ENCODE results near the gene CCSER1.

CCSER1 gene

DNA sequence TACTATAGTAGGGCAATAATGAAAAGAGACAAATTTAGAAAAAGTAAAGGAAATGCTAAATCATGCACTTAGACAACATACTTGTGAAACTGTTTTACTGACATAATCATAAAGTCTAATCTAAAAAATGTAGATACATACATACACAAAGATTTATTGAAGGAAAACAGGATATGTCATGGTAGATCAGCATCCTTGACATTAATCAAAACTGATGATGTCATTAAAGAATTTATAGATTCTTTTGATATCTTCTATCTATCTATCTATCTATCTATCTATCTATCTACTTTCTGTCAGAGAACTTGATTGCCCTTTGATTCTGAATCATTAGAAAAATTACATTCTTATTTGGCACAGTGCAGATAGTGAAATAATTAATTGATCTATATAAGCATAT is 311.3 kb downstream of the CCSER1 start:
- H3K4me3 ChIP-seq (ENCODE audit: extremely low read depth, insufficient read depth, low read length, poor library complexity, severe bottlenecking) = no peak overlapping the region
- no peaks in the 10 kb centered on the region for H3K4me1 ChIP-seq (ENCODE audit: control insufficient read depth, insufficient read depth, low read length, poor library complexity, severe bottlenecking)
- no peaks in the 10 kb centered on the region for H3K9me3 ChIP-seq (ENCODE audit: control insufficient read depth, low read length)

GRCh38 chr4:90441770-90442169 is 314.6 kb downstream of the CCSER1 start:
- H3K36me3 ChIP-seq (ENCODE audit: control insufficient read depth, insufficient read depth, low read length) = no peaks in the 10 kb centered on the region
- no peaks in the 10 kb centered on the region for H3K9me3 ChIP-seq (ENCODE audit: control insufficient read depth, low read length)
- 100% methylated on average over 1 of the region's 2 CpGs; no CpG with 5 or more reads in 1 of the 2 experiments for WGBS, 2 experiments (ENCODE audit: insufficient coverage in 2 of 2)
- no peak overlapping the region for H3K27ac ChIP-seq (ENCODE audit: low read depth, low read length, severe bottlenecking)
- no peak overlapping the region for H3K4me3 ChIP-seq (ENCODE audit: extremely low read depth, insufficient read depth, low read length, poor library complexity, severe bottlenecking)
- H3K4me1 ChIP-seq (ENCODE audit: control insufficient read depth, insufficient read depth, low read length, poor library complexity, severe bottlenecking) = no peaks in the 10 kb centered on the region

More for the DNA sequence above, 311.3 kb downstream of the CCSER1 start:
- Histone ChIP-seq H3K36me3 (ENCODE audit: control insufficient read depth, insufficient read depth, low read length) (no peaks in the 10 kb centered on the region), H3K27ac (ENCODE audit: low read depth, low read length, severe bottlenecking) (no peak overlapping the region)

DNA sequence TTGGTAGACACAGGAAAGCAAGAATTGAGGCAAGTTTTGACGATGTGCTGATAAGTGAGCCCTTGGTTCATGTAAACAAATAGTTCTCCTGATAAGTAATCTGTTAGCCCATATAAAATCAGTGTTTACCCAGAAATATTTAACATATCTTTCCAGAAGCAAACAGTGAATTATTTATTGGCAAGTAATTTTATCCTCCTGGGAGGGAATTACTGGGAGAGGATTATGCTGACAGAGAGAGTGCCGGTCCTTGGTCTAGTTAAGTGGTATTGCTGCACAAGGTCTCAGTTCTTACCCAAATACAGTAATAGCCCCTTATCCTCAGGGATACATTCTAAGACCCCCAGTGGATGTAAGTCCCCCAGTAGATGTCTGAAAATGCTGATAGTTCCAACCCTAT is 315.4 kb downstream of the CCSER1 start:
- WGBS, 2 experiments (ENCODE audit: insufficient coverage in 2 of 2) = no CpG with 5 or more reads among the region's 2 CpGs
- Histone ChIP-seq H3K4me3 (ENCODE audit: extremely low read depth, insufficient read depth, low read length, poor library complexity, severe bottlenecking) (no peak overlapping the region), H3K9me3 (ENCODE audit: control insufficient read depth, low read length) (no peaks in the 10 kb centered on the region), H3K27ac (ENCODE audit: low read depth, low read length, severe bottlenecking) (no peak overlapping the region), H3K36me3 (ENCODE audit: control insufficient read depth, insufficient read depth, low read length) (no peaks in the 10 kb centered on the region), H3K4me1 (ENCODE audit: control insufficient read depth, insufficient read depth, low read length, poor library complexity, severe bottlenecking) (no peaks in the 10 kb centered on the region)

GRCh38 chr4:90443231-90443630 is 316.0 kb downstream of the CCSER1 start:
- Histone ChIP-seq H3K36me3 (ENCODE audit: control insufficient read depth, insufficient read depth, low read length) (no peaks in the 10 kb centered on the region), H3K4me3 (ENCODE audit: extremely low read depth, insufficient read depth, low read length, poor library complexity, severe bottlenecking) (no peak overlapping the region), H3K27ac (ENCODE audit: low read depth, low read length, severe bottlenecking) (no peak overlapping the region), H3K4me1 (ENCODE audit: control insufficient read depth, insufficient read depth, low read length, poor library complexity, severe bottlenecking) (no peaks in the 10 kb centered on the region), H3K9me3 (ENCODE audit: control insufficient read depth, low read length) (no peaks in the 10 kb centered on the region)
- 100% methylated on average over 1 of the region's 1 CpG; no CpG with 5 or more reads in 1 of the 2 experiments for WGBS, 2 experiments (ENCODE audit: insufficient coverage in 2 of 2)

DNA sequence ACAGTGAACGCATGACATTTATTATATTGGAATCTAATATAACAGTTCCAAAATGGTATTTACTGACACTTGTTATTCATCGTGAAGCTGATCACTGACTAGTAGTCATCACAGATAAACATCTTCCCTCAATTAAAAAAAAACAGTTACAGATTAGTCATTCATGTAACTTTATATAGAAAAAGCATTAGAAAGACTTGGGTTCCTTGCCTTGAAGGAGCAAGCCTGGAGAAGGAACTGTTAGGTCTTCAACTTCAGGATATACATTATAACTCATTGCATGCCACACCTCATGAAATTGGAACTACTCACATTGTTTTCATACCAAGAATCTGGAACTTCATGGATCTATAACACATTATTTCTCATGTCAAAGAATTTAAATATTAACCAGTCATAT is 317.7 kb downstream of the CCSER1 start:
- H3K4me3 ChIP-seq (ENCODE audit: extremely low read depth, insufficient read depth, low read length, poor library complexity, severe bottlenecking) = no peak overlapping the region
- H3K27ac ChIP-seq (ENCODE audit: low read depth, low read length, severe bottlenecking) = no peak overlapping the region
- no peaks in the 10 kb centered on the region for H3K4me1 ChIP-seq (ENCODE audit: control insufficient read depth, insufficient read depth, low read length, poor library complexity, severe bottlenecking)
- WGBS, 2 experiments (ENCODE audit: insufficient coverage in 2 of 2) = no CpG with 5 or more reads among the region's 2 CpGs
- no peaks in the 10 kb centered on the region for H3K36me3 ChIP-seq (ENCODE audit: control insufficient read depth, insufficient read depth, low read length)
- no peaks in the 10 kb centered on the region for H3K9me3 ChIP-seq (ENCODE audit: control insufficient read depth, low read length)

- Histone ChIP-seq H3K4me1 (ENCODE audit: control insufficient read depth, insufficient read depth, low read length, poor library complexity, severe bottlenecking) (no peaks in the 10 kb centered on the region), H3K27ac (ENCODE audit: low read depth, low read length, severe bottlenecking) (no peak overlapping the region)
- 86% methylated on average over 1 of the region's 2 CpGs; no CpG with 5 or more reads in 1 of the 2 experiments for WGBS, 2 experiments (ENCODE audit: insufficient coverage in 2 of 2)
These were observed 318.2 kb downstream of the CCSER1 start for GRCh38 chr4:90445380-90445779.

GRCh38 chr4:90449626-90450025 is 322.4 kb downstream of the CCSER1 start:
- no peaks in the 10 kb centered on the region for H3K9me3 ChIP-seq (ENCODE audit: control insufficient read depth, low read length)
- H3K36me3 ChIP-seq (ENCODE audit: control insufficient read depth, insufficient read depth, low read length) = no peaks in the 10 kb centered on the region
- 83 to 100% methylated on average over 1 to 2 of the region's 2 CpGs for WGBS, 2 experiments (ENCODE audit: insufficient coverage in 2 of 2)
- no peak overlapping the region for H3K4me3 ChIP-seq (ENCODE audit: extremely low read depth, insufficient read depth, low read length, poor library complexity, severe bottlenecking)
- H3K4me1 ChIP-seq (ENCODE audit: control insufficient read depth, insufficient read depth, low read length, poor library complexity, severe bottlenecking) = no peaks in the 10 kb centered on the region
- no peak overlapping the region for H3K27ac ChIP-seq (ENCODE audit: low read depth, low read length, severe bottlenecking)

More at GRCh38 chr4:90445380-90445779, 318.2 kb downstream of the CCSER1 start:
- Histone ChIP-seq H3K36me3 (ENCODE audit: control insufficient read depth, insufficient read depth, low read length) (no peaks in the 10 kb centered on the region), H3K4me3 (ENCODE audit: extremely low read depth, insufficient read depth, low read length, poor library complexity, severe bottlenecking) (no peak overlapping the region), H3K9me3 (ENCODE audit: control insufficient read depth, low read length) (no peaks in the 10 kb centered on the region)

DNA sequence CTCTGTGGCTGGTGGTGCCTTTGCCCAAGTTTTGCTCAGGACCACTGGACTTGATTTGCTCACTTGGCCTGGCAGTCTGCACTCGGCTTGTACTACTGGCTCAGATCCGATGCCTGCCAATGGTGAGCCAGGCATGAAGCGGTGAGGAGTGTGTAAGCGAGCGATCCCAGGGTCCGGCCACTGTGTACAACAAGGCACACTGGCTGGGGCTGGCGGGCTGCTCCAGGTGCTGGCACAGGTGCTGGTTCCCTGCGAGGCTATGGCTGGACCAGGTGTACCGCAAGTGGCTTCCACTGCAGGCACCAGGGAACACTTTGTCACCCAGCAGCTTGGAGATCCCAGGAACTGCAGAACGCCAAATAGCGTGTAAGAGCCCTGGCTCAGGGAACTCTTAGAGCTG is 329.7 kb downstream of the CCSER1 start:
- no peaks in the 10 kb centered on the region for H3K36me3 ChIP-seq (ENCODE audit: control insufficient read depth, insufficient read depth, low read length)
- H3K9me3 ChIP-seq (ENCODE audit: control insufficient read depth, low read length) = peaks cover 3% of the 10 kb centered on the region
- WGBS, 2 experiments (ENCODE audit: insufficient coverage in 2 of 2) = 89 to 94% methylated on average over 11 of the region's 11 CpGs
- H3K4me3 ChIP-seq (ENCODE audit: extremely low read depth, insufficient read depth, low read length, poor library complexity, severe bottlenecking) = no peak overlapping the region
- no peaks in the 10 kb centered on the region for H3K4me1 ChIP-seq (ENCODE audit: control insufficient read depth, insufficient read depth, low read length, poor library complexity, severe bottlenecking)
- no peak overlapping the region for H3K27ac ChIP-seq (ENCODE audit: low read depth, low read length, severe bottlenecking)

GRCh38 chr4:90457817-90458216 is 330.6 kb downstream of the CCSER1 start:
- Histone ChIP-seq H3K4me3 (ENCODE audit: extremely low read depth, insufficient read depth, low read length, poor library complexity, severe bottlenecking) (no peak overlapping the region), H3K9me3 (ENCODE audit: control insufficient read depth, low read length) (peaks cover 3% of the 10 kb centered on the region), H3K36me3 (ENCODE audit: control insufficient read depth, insufficient read depth, low read length) (no peaks in the 10 kb centered on the region), H3K27ac (ENCODE audit: low read depth, low read length, severe bottlenecking) (no peak overlapping the region), H3K4me1 (ENCODE audit: control insufficient read depth, insufficient read depth, low read length, poor library complexity, severe bottlenecking) (no peaks in the 10 kb centered on the region)
- WGBS, 2 experiments (ENCODE audit: insufficient coverage in 2 of 2) = 74 to 89% methylated on average over 6 of the region's 6 CpGs

DNA sequence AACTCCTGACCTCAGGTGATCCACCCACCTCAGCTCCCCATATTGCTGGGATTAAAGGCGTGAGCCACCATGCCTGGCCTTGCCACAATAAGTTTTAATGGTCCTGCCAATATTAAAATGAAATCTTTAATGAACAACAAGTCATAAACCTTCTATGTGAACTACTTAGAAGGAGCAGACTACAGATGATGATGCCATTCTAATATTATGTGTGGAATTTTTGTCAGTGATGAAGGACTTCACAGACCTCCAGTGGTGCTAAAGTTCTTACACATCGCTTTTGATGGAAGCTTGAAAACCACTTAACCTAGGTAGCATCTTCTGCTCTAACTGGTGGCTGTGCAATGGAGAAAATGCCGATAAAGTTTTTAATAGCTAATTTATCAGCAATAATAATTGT is 331.4 kb downstream of the CCSER1 start:
- H3K4me1 ChIP-seq (ENCODE audit: control insufficient read depth, insufficient read depth, low read length, poor library complexity, severe bottlenecking) = no peaks in the 10 kb centered on the region
- 80 to 93% methylated on average over 1 to 2 of the region's 3 CpGs for WGBS, 2 experiments (ENCODE audit: insufficient coverage in 2 of 2)
- H3K4me3 ChIP-seq (ENCODE audit: extremely low read depth, insufficient read depth, low read length, poor library complexity, severe bottlenecking) = no peak overlapping the region
- H3K36me3 ChIP-seq (ENCODE audit: control insufficient read depth, insufficient read depth, low read length) = no peaks in the 10 kb centered on the region
- H3K27ac ChIP-seq (ENCODE audit: low read depth, low read length, severe bottlenecking) = no peak overlapping the region
- peaks cover 3% of the 10 kb centered on the region for H3K9me3 ChIP-seq (ENCODE audit: control insufficient read depth, low read length)

DNA sequence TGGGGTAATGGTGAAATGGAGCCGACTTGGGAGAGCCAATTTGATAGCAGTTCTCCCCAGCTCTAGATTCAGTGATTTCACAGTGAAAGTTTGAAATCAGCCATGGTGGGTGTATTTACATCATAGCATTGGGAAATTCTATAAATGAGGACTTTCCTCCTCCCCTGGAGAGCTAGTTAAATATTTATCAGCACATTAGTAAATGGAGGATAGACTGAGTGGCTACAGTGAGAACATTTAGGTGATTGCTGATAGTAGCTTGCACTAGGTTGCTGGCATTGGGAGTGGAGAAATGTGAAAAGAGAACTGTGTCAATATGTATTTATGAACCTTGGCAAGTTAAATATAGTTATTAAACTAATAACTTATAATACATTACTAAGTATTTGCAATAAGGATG is 347.3 kb downstream of the CCSER1 start:
- no peak overlapping the region for H3K4me3 ChIP-seq (ENCODE audit: extremely low read depth, insufficient read depth, low read length, poor library complexity, severe bottlenecking)
- no peaks in the 10 kb centered on the region for H3K36me3 ChIP-seq (ENCODE audit: control insufficient read depth, insufficient read depth, low read length)
- WGBS, 2 experiments (ENCODE audit: insufficient coverage in 2 of 2) = 86 to 100% methylated on average over 1 of the region's 1 CpG
- no peak overlapping the region for H3K27ac ChIP-seq (ENCODE audit: low read depth, low read length, severe bottlenecking)
- no peaks in the 10 kb centered on the region for H3K9me3 ChIP-seq (ENCODE audit: control insufficient read depth, low read length)
- no peaks in the 10 kb centered on the region for H3K4me1 ChIP-seq (ENCODE audit: control insufficient read depth, insufficient read depth, low read length, poor library complexity, severe bottlenecking)

All from mesodermal cell (in vitro differentiated cells).